GM19467 (cell line): ENCODE measurements around the gene PGM1.

Experiments used
- ATAC-seq: cut with Tn5 transposase; IDR thresholded peaks from one replicate; pipeline ENCODE4 v1.9.1; 2021; ENCODE audit warnings: mild to moderate bottlenecking, moderate library complexity; ENCODE audit not compliant: unreplicated experiment

PGM1 gene

GRCh38 chr1:63600248-63600647 lies 7.0 kb downstream of the PGM1 start:
- ATAC-seq = no peak

DNA sequence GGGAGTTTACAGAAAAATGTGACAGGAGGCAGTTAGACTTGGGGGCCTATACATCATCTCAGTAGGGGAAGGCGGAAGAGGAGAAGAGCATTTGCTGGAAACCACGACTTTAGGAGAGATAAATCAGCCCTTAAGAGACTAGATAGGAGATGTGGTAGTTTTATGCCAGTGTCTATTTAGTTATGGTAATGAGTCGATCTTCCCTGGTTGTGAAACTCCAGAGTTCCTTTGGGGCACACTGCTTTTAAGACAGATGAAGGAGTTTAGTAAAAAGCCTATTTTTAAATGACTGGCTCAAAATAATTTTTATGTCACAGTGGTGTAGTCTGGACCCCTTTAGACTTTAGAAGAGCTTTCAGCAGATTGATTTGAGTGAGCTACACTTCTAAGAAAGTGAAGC lies 7.8 kb downstream of the PGM1 start:
- no peak for ATAC-seq

DNA sequence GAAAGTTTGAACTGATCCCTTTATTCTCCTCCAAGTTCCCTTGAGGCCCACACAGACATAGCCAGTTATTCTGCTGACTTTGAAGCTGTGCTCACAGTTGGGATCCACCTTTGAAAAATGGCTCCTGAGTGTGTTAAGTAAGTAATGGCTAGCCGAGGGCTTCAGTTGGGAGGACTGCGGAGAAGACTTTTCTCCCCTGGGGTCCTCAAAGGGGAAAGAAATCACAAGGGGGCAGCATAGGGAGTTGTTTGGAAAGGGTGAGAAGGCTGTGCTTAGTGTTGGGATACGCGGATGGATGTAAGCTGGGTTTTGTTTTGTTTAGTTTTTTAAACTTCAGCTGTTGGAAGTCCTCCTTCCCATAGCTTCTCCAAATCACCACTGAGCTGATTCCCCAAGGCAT lies 8.3 kb downstream of the PGM1 start:
- ATAC-seq = no peak

- ATAC-seq = no peak
Observed at GRCh38 chr1:63601912-63602311, 8.7 kb downstream of the PGM1 start.

GRCh38 chr1:63602629-63603028 lies 9.4 kb downstream of the PGM1 start:
- no peak for ATAC-seq

DNA sequence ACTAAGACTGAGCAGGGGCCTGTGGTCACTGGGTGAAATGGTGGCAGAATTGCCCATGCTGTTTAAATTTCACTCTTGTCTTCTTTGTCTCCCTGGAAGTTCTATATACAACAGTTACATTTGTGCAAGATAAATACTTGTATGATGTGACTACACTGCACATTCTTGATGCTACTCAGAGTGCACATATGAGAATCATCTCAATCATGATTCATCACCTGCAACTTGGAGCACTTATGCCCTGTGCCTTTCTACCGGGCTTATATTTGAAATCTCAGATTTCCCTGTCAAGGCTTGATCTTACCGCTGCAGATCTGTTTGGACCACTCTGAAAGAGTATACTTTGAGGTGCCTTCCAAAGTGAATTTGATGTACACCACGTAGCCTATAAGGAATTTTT lies 10.6 kb downstream of the PGM1 start:
- ATAC-seq = no peak

DNA sequence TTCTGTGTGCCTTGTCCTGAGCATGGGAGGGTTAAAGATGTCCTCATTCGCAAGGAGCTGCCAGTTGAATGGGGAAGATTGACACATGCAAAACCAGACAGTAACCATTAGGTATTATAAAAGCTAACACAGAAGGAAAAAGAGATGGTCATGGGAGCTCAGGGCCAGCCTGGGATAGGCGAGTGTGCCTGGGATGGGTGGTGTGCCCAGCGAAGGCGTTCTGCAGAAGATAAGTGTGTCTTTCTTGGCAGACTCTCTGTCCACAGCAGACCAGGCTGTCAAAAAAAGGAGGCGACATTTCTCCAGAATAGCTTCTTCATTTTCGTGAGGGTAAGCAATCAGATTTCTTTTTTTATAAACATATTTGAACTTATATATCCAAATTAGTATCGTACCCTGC lies 14.1 kb downstream of the PGM1 start:
- ATAC-seq = no peak

DNA sequence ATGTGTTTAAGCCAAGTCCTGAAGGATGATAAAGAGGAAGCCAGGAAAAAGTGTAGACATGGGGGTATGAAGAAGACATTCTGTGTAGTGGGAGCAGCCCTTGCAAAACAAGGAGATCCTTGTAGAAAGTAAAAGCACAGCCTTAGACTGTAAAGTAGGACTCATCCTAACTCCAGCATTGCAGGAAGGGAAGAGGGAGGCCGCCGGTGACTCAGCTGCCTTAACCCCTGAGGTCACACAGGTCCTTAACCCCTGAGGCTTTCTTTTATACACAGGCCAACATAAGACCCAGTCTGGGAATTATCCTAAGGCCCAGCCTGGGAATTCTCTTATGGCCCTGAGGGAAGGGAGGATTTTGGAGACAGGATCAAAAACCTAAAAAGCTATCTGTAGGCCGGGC lies 18.0 kb downstream of the PGM1 start:
- no peak for ATAC-seq

DNA sequence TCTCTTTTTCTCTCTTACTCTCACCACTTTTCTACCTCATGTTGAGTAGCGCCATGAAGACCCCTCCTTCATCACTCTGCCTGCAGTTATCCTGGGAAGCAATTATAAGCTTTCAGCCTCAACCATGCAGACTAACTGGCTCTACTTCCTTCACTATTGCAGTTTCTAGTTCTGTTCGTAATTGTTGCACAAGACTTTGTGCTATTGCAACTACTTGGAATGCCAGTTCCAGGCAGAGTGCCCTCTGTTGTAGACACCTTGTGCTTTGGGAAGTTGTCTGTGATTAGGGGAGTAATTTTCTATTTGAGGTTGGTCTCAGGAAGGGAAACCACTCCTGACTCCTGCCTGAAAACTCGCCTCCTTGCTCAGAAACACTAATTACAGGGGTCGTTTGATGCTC lies 19.4 kb downstream of the PGM1 start:
- ATAC-seq = no peak

GRCh38 chr1:63612971-63613370 lies 19.8 kb downstream of the PGM1 start:
- ATAC-seq = no peak

DNA sequence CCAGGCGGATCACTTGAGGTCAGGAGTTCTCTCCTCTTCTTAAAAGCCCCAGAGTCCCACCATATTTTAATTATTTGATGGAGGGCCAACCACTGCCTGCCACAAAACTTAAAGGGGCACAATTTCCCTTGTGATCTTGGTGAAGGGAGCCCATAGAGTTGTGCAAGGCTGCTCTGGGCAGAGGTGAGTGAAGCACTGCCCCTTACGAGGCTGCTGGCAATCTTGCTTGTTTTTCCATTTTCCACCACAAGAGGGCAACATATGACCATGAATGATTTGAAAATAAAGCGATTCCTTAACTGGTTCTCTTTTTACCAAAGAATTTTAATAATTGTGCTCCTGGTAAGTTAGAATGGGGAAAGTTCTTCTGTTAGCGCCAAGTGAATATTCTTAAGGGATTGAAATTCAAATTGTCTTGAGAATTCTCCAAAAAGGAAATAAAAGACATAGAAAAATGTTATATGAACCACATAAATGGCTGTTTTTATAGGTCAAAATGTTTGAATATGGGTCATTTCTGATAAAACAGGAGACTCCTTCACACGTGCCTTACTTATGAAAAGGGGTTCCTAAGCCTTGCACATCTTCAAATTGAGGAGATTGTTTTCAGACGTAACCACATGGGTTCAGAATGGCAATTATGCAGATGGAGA lies 22.7 kb downstream of the PGM1 start:
- ATAC-seq = no peak

DNA sequence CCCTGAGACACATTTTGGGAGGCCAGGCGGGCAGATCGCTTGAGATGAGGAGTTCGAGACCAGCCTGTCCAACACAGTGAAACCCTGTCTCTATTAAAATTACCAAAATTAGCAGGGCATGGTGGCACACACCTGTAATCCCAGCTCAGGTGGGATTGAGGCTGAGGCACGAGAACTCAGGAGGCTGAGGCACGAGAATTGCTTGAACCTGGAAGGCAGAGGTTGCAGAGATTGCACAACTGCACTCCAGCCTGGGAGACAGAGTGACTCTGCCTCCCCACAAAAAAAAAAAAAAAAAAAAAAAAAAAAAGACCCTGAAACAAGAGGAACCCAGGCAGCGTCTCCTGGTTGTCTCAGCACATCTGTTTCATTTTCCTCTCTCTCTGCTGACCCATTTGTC lies 24.2 kb downstream of the PGM1 start:
- no peak for ATAC-seq

GRCh38 chr1:63618011-63618410 lies 24.8 kb downstream of the PGM1 start:
- no peak for ATAC-seq

- no peak for ATAC-seq
Observed at GRCh38 chr1:63619558-63619957, 26.3 kb downstream of the PGM1 start.

- no peak for ATAC-seq
Observed at GRCh38 chr1:63620671-63621070, 27.5 kb downstream of the PGM1 start.

DNA sequence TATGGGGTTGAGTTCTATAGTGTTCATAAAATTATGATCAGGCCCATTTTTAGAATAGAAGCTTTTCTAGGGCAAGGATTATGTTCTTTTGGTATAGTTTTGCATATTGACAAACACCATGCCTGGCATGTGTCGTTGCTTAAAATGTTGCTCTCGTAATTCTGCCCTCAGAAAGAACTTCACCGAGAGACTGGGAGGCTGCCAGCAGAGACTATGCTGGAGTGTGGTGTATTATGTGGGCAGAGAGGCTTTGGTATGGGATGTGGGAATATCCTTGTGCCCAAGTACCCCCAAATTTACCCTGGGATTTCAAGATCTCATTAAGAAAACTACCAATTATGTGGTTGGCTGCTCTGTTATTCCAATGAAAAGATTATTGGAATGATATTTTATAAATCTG lies 27.9 kb downstream of the PGM1 start:
- no peak for ATAC-seq

- no peak for ATAC-seq
Observed at GRCh38 chr1:63621698-63622097, 28.5 kb downstream of the PGM1 start.

DNA sequence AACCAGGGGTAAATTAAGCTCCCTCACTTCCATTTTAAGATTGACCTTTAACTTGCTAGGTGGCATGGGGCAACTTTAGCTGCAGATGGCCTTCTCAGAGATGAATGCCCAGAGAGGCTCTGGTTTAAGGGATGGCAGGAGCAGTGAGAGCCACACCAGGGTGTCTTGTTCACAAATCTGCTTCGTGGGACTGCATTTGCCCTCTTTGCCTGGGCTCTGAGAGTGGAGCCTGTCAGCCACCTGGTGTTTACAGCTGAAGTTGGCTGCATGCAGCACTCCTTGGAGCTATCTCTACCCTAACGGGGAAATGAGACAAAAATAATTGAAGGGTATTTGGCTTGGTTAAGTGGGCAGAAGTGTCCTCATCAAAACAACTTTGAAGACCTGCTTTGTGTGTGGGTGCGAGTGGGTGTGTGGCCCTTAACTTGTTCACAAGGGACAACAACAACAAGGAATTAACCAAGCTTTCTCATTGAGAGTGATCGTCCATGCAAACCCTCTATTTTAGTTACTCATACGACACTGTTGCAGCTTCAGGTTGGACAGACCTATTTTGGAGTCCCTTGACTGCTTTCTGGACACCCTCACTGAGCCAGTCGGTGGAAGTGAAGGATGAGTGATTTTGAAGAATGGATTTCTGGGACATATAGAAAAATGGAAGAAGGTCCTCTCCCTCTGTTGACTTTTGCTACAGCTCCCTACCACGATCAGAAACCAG lies 29.8 kb downstream of the PGM1 start:
- no peak for ATAC-seq

DNA sequence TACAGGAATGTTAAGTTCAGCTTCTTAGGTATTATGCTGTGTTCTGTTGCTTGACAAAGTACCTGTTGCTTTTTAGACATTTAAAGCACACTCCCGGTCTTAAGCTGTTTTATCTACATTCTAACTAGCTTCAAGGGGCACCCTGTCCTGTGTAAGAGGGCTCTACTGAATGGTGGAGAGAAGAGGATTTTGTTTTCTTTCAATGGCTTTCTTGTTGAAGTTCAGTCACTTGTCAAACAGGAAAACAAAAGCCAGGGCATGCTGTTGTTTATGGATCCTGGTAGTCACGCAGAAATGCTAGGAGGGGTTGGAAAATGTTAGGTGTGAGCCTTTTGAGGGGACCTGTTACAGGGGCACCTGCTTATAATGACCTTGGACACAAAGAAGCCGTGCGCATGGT lies 30.7 kb downstream of the PGM1 start:
- ATAC-seq = no peak

DNA sequence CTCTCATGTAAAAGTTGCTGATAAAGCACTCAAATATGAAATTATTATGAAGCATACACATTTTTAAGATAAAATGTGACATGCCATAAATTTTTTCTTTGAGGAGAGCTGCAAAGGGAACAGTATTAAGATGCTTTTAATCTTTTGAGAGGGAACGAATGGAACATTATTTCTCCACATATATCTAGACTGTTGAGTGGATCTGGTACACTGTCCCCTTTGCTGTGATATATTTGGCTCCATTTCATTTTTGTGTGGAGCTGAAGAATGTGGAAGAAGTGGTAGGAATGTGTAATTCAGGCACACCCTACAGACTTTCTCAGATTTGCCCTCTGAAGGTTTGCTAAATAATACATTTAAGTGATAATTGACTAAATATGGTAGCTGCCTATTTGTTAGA lies 31.7 kb downstream of the PGM1 start:
- ATAC-seq = no peak

GRCh38 chr1:63626222-63626621 lies 33.0 kb downstream of the PGM1 start:
- no peak for ATAC-seq

- no peak for ATAC-seq
Observed at GRCh38 chr1:63628607-63629006, 35.4 kb downstream of the PGM1 start.

DNA sequence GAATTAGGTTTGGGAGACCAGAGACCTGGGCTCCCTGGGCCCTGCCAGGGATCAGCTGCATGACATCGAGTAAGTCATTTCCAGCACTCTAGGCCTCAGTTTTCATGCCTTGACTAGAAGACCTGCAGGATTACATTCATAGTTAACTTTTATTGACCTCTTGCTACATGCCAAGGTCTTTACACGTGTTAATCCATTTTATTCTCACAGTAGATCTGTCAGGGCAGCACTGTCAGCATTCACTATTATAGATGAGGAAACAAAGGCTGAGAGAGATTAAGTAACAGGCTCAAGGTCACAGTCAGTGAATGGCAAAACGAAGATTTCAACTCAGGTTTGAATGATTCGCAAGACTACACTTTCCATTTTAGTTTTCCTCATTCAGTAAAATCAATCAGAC lies 37.0 kb downstream of the PGM1 start:
- ATAC-seq = no peak
